ENCODE measurements around the gene PGM5. TPM values are rescaled to one million over a fixed set of nuclear protein-coding genes. Genes with fewer than 3 reads are reported as not detected.

PGM5 gene
- total and polyA plus RNA-seq, 2 donors (not counting 3 experiments of a cell fraction or from before 2014, with no cell fraction given), result 0.14 to 1.9 TPM

DNA sequence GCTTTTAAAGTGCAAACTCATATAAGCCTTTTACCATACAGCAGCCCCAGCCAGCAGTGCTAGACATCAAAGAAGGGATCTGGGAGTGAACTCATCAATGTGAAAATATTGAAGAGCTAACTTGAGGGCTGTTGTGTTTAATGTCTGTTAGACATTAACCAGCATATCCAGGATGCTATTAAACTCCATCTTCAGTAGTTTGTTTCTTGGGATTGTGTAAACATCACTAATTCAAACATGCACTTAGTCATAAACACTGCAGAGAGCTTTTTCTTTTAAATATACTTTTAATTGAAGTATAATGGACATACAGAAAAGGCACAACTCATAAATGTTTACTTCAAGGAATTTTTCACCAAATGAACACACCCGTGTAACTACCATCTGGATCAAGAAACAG, 102.5 kb downstream of the PGM5 start:
- dilution Hi-C loops (cut with MboI; ENCODE audit: extremely low pct_ligation_motif_present, low sequenced_read_pairs), result no loop called here
- Histone ChIP-seq H3K79me2 (ENCODE audit: control insufficient read depth, insufficient read depth, low read length) (no peaks in the 10 kb centered on the region), H3K27me3 (ENCODE audit: control insufficient read depth in 2 of 2, insufficient read depth in 2 of 2, low read length in 2 of 2) (peaks cover 0 to 8% of the 10 kb centered on the region in 2 experiments), H3K9me3 (replicated peaks; ENCODE audit: control insufficient read depth, insufficient read depth, low read length) (no peaks in the 10 kb centered on the region), H3K27ac (ENCODE audit: insufficient read depth, low read depth, low read length) (no peak overlapping the region), H3K9ac (replicated peaks; ENCODE audit: extremely low read depth, insufficient read depth, low read length) (no peak overlapping the region), H3K9me1 (replicated peaks; ENCODE audit: control insufficient read depth, extremely low read depth, insufficient read depth, low read length) (no peaks in the 10 kb centered on the region), H3K4me1 (ENCODE audit: control insufficient read depth, extremely low read depth, insufficient read depth, low read length) (no peaks in the 10 kb centered on the region), H4K20me1 (replicated peaks; ENCODE audit: control insufficient read depth, extremely low read depth, insufficient read depth, low read length) (no peaks in the 10 kb centered on the region), H3K36me3 (ENCODE audit: control insufficient read depth in 2 of 2, extremely low read depth in 1 of 2, insufficient read depth in 2 of 2, low read length in 2 of 2) (no peaks in the 10 kb centered on the region), H2AFZ (ENCODE audit: low read depth, low read length) (no peak overlapping the region), H3K4me3 (replicated peaks in 1 of 3; ENCODE audit: insufficient read depth in 1 of 3, low read depth in 1 of 3, low read length in 3 of 3) (no peak overlapping the region), H3K4me2 (ENCODE audit: insufficient read depth, low read length) (no peak overlapping the region)
- no TSS peak for BruUV-seq (replicated peaks)
- intact Hi-C loops (cut with micrococcal nuclease), result no loop called here
- POLR2A ChIA-PET, result no interaction called here
- CTCF ChIA-PET, result no interaction called here
- DNase-seq (ENCODE audit: low read depth, low spot score) (no peak), FAIRE-seq (no peak)
- TF ChIP-seq MYC (IDR thresholded peaks at IDR 0.05; ENCODE audit: low read depth, low read length), result no peak
- TF ChIP-seq EZH2 (IDR thresholded peaks at IDR 0.05; ENCODE audit: borderline replicate concordance, low read depth, low read length, severe bottlenecking), result no peak
- no peak for TF ChIP-seq GATA2 (IDR thresholded peaks at IDR 0.05; ENCODE audit: insufficient read depth, insufficient read length, low read depth, low read length)
- no peak for TF ChIP-seq JUN (IDR thresholded peaks at IDR 0.05; ENCODE audit: borderline replicate concordance, insufficient read depth, insufficient read length, low read depth)
- no peak for TF ChIP-seq POLR2AphosphoS5 (IDR thresholded peaks at IDR 0.05; ENCODE audit: insufficient read depth, low read depth, low read length)
- no peak for TF ChIP-seq POLR2A (IDR thresholded peaks at IDR 0.05; ENCODE audit: low read depth, low read length)
- TF ChIP-seq, protein P1, sequence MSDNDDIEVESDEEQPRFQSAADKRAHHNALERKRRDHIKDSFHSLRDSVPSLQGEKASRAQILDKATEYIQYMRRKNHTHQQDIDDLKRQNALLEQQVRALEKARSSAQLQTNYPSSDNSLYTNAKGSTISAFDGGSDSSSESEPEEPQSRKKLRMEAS (IDR thresholded peaks at IDR 0.05; ENCODE audit: insufficient read depth, insufficient read length), result no peak
- TF ChIP-seq, protein P2, sequence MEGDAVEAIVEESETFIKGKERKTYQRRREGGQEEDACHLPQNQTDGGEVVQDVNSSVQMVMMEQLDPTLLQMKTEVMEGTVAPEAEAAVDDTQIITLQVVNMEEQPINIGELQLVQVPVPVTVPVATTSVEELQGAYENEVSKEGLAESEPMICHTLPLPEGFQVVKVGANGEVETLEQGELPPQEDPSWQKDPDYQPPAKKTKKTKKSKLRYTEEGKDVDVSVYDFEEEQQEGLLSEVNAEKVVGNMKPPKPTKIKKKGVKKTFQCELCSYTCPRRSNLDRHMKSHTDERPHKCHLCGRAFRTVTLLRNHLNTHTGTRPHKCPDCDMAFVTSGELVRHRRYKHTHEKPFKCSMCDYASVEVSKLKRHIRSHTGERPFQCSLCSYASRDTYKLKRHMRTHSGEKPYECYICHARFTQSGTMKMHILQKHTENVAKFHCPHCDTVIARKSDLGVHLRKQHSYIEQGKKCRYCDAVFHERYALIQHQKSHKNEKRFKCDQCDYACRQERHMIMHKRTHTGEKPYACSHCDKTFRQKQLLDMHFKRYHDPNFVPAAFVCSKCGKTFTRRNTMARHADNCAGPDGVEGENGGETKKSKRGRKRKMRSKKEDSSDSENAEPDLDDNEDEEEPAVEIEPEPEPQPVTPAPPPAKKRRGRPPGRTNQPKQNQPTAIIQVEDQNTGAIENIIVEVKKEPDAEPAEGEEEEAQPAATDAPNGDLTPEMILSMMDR (IDR thresholded peaks at IDR 0.05; ENCODE audit: extremely low read depth in 1 of 2, insufficient read depth in 1 of 2, low read depth in 1 of 2, low read length in 2 of 2), result no peak
- no peak for TF ChIP-seq FOS (IDR thresholded peaks at IDR 0.05; ENCODE audit: borderline replicate concordance, insufficient read depth, low read length)
